GM21360 (cell line): ENCODE data around the gene UBE2B.
"Not testable (repeated sequence)": the region's sequence is repeated elsewhere in the genome, so short reads cannot be mapped to it uniquely, and the experiment has no call there.

ENCODE experiments used
- ATAC-seq: cut with Tn5 transposase; IDR thresholded peaks from one replicate; pipeline ENCODE4 v1.9.1; 2021; ENCODE audit warnings: mild to moderate bottlenecking, moderate library complexity; ENCODE audit not compliant: unreplicated experiment

UBE2B gene

GRCh38 chr5:134398609-134399155, 27.3 kb downstream of the UBE2B start:
- ATAC-seq: no peak

- no peak for ATAC-seq
These were observed 32.6 kb downstream of the UBE2B start for GRCh38 chr5:134403951-134404350.

- ATAC-seq: no peak
These were observed 35.0 kb downstream of the UBE2B start for GRCh38 chr5:134406390-134406789.

DNA sequence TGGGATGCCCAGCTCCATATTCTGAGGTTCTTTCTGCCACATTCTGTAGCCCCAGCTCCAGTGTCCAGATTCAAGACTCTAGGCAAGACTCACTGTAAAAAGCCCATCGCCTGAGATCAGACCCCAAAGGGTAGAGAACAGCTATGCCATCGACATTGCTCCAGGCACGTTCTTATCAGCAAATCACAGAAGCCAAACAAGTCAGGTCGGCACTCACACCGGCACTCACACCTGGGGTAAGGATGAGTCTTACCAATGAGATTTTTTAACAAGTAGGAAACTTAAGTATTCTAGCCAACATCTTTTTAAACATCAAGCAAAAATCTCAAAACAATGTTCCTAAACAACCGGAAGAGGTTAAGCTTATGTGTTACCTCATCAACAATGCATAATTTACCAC, 38.0 kb downstream of the UBE2B start:
- ATAC-seq: no peak

- ATAC-seq: no peak
These were observed 39.5 kb downstream of the UBE2B start for GRCh38 chr5:134410822-134411221.

- no peak for ATAC-seq
These were observed 39.8 kb downstream of the UBE2B start for GRCh38 chr5:134411228-134411545.

DNA sequence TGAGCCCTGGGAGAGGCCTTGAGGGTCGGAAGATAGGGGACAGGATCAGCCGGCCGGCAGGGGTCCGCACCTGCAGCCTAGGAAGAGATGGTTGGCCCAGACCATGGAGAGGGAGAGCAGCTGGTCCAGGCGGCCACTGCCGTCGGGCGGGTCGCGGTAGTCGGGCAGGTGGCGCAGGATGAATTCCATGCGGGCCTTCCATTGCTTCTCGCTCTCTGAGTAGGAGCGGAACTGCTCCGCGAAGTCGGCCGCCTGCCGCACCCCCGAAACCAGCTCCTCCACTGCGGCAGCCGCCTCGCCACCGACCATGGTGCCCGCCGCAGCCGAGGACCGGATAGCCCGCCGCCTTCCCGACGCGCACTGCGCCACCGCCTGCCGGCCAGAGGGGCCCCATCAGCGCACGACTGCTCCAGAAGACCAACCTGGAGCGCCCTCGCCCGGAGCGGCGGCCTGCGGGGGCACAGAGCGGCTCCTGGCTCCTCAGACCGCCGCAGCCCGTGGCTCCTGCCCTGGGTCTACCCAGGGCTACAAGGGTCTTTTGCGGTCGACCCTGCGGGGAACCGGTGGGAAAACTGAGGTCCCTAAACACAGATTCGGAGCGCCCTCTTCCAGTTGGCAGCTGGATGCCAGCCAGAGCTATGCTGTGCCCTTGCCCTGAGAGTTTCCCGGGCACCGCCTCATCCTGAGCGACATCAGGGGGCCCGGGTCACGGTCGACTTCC, 40.3 kb downstream of the UBE2B start, which contains the start of gene CDKN2AIPNL:
CDKN2AIPNL (minus strand) TSS at position 336 of the 721 bp plus-strand sequence; CDS start at position 309, 27 bp downstream.
- ATAC-seq: peak; percentile 96

DNA sequence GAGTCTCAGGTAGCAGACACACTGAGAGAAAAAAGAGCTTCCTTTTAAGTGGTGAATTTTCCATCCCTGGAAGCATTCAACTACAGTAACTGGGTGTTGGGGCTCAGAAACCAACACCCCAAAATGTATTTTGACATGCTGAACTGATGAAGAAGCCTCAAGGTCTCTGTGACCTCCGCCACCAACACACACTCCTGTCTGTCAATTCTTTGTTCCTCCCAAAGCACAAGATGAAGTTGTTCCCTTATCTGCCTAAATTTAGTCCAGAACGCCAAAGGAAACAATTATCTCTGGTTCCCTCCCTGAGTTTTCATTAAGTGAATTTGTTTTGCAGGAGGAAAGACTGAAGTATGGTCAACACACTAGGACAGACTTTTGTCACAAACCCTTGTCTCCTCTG, 41.7 kb downstream of the UBE2B start:
- ATAC-seq: no peak

DNA sequence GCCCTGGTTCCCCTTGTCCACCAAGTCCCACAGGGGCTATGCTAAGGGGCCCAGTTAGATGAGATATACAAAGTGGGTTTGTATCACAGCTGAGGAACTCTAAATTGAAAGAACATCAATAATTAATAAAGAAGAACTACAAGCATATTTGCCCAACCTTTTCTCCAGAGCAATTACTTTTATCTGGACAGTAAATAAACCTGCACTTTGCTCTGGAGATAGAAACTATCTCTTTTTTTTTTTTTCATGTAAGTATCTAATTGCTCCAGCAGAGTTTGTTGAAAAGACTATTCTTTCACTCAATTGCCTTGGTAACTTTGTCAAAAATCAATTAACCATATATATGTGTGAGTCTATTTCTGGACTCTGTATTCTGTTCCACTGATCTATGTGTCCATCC, 46.3 kb downstream of the UBE2B start:
- no peak for ATAC-seq

- ATAC-seq: no peak
These were observed 47.6 kb downstream of the UBE2B start for GRCh38 chr5:134418958-134419357.

DNA sequence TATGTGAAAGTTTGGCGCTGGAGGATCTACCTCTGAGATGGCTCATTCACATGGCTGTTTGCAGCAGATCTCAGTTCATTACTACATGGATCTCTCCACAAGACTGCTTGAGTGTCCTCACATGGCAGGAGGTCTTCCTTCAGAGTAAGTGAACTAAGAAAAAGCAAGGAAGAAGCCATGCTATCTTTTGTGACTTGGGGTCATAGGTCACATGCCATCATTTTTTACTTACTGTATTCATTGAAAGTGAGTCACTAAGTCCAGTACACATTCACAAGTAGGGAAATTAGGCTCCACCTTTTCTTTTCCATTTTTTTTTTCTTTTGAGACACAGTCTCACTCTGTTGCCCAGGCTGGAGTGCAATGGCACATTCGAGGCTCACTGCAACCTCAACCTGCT, 49.0 kb downstream of the UBE2B start:
- no peak for ATAC-seq

DNA sequence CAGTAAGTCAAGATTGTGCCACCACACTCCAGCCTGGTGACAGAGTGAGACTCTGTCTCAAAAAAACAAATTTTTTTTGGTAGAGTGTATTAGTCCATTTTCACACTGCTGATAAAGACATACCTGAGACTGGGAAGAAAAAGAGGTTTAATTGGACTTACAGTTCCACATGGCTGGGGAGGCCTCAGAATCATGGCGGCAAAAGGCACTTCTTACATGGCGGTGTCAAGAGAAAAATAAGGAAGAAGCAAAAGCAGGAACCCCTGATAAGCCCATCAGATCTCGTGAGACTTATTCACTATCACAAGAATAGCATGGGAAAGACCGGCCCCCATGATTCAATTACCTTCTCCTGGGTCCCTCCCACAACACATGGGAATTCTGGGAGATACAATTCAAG, 49.7 kb downstream of the UBE2B start:
- not testable (repeated sequence) for ATAC-seq

DNA sequence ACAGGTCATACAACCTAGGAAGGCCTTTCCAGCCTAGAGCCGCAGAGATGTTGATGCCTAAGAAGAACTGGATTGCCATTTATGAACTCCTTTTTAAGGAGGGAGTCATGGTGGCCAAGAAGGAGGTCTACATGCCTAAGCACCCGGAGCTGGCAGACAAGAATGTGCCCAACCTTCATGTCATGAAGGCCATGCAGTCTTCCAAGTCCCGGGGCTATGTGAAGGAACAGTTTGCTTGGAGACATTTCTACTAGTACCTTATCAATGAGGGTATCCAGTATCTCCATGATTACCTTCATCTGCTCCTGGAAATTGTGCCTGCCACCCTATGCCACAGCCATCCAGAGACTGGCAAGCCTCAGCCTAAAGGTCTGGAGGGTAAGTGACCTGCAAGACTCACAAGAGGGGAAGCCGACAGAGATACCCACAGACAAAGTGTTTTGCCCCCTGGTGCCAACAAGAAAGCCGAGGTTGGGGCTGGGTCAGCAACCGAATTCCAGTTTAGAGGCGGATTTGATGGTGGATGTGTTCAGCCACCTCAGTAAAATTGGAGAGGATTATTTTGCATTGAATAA, 51.5 kb downstream of the UBE2B start:
- ATAC-seq: no peak

- no peak for ATAC-seq
These were observed 52.0 kb downstream of the UBE2B start for GRCh38 chr5:134423376-134423775.

DNA sequence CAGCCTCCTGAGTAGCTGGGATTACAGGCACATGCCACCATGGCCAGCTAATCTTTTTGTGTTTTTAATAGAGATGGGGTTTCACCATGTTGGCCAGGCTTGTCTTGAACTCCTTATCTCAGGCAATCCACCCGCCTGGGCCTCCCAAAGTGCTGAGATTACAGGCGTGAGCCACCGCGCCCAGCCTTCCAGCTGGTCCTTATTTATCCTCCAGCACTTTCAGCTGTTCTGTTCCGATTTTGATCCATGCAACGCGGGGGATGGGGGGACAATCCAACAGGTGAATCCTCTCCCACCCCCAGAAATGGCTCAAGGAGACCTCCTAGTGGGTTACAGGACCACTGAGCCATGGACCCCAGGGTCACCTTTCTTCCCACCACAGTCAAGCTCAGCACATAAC, 55.0 kb downstream of the UBE2B start:
- ATAC-seq: no peak

DNA sequence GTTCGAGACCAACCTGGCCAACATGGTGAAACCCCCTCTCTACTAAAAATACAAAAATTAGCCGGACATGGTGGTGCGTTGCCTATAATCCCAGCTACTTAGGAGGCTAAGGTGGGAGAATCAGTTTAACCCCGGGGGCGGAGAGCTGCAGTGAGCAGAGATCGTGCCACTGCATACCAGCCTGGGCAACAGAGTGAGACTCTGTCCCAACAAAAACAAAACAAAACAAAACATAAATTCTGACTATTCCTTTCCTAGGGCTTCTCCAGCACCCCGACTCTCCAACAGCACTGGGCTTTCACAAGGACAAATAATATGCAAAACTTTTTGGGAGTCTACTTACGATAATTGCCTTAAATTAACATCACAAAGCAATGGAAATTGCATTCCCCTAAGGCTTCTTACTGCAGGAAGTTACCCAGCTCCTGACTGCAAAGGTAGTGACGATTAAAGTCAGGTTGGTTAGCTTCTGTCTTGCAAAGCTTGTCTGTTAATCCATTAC, 56.2 kb downstream of the UBE2B start:
- no peak for ATAC-seq

DNA sequence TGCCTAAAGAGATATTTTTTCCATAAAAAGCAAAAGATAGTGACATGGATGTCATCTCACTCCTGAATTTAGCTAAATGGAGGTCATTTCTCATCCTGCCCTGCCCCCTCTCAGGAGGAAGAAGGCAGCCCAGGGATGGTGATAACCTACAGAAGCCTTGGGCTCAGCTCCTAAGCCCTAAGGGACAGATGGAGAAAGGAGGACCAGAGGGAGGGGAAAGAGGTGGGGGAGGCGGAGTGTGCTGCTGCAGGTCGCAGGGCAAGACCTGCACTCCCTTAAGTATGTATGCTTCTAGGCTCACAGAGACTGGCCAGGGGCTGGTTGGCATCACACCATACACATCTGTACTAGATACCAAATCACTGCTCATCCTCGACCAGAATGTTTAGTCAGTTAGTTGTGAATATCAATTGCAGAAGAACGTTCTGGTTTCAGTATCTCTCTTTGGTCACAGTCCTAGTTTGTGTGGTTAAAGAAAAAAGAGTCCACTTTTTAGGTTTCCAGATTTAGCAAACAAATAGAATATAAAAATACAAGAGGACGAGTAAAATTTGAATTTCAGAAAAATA, 58.7 kb downstream of the UBE2B start:
- no peak for ATAC-seq

DNA sequence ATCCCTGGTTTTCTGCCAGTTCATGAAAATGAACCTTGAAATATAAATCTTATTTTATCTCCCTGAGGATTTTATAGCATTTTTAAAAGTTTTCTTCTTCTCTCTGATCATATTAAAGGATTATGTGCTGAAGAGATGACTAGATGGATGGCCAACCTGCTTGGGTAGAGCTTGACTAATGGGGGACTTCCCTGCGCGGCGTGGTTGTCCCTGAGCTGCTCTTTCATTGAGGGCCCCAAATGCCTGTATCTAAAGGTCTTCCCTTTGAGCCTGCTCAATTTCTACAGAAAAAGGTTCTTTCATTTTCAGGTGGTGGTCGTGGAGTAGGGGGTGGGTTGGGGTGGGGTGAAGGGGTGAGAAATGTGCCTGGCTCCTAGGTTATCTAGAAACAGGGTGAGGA, 60.8 kb downstream of the UBE2B start:
- ATAC-seq: no peak

DNA sequence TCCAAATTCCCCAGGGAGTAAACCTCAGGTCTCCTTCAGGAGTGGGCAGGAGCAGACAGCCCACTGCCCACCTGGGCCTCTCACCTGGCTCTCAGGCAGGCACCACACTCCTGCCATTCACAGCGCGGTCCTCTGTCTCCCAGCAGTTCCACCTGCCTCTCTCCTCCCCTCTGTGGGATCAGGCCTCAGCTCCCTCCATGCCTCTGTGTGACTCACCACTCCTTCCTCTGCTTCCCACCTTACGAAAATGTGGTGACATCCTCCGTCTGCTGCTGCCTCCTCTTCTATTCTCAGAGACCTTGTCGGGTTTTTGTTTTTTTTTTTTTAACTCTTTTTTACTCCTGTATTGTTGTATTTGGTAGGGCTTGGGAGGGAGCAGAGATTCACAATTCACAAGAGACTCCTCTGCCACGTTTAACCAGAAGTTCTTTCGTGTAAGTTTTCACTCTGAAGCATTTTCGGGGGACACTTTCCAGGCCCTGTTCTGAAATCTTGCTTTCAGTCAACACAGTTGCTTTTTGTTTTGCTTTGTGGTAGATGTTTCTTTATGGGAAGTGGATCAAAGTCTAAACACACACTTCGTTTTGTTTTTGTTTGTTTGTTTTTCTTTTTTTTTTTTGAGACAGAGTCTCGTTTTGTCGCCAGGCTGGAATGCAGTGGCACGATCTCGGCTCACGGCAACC, 61.4 kb downstream of the UBE2B start:
- no peak for ATAC-seq

DNA sequence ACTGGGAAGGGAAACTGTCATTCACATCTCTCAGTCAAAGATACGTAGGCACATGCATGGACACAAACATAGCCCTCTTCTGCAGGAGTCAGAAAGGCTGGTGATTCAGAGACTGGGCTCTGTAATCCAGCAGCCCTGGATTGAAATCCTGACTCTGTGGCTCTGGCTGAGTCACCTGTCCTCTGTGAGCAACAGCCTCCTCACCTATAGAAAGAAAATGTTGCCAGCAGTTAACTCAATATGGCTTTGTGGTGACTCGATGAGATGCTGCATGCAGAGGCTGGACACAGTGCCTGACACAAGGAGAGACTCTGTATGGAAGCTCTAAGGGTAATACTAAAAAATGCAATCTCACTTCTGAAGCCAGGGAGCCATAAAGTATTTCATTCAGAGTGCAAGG, 64.2 kb downstream of the UBE2B start:
- no peak for ATAC-seq

GRCh38 chr5:134436523-134437339, 65.4 kb downstream of the UBE2B start:
- peak; percentile 73 for ATAC-seq
